Kidney (tissue), 14 donors: ENCODE data around the gene NDUFC1. TPM values are rescaled to one million over a fixed set of nuclear protein-coding genes. Genes with fewer than 3 reads are reported as not detected.
"Not testable (repeated sequence)": the region's sequence is repeated elsewhere in the genome, so short reads cannot be mapped to it uniquely, and the experiment has no call there.

ENCODE experiments used
- DNase-seq, 5 donors: peaks; one replicate each; pipeline ENCODE4 v3.0.0-alpha.2; 2013 to 2020
- FAIRE-seq: peaks from 2 replicates; lab custom pipeline; 2012; peaks lifted over from hg19 to GRCh38; lab: Jason Lieb, UNC
- H3K27ac ChIP-seq, 2 donors: one replicate each; pipeline ENCODE4 v1.7.0; 2013; ENCODE audit warnings: low read depth in 2 of 2, low read length in 2 of 2, inconsistent platforms in 1 of 2
- H3K27me3 ChIP-seq: one replicate; pipeline ENCODE4 v1.7.1; 2013; ENCODE audit warnings: low read length, inconsistent platforms; ENCODE audit not compliant: control insufficient read depth, insufficient read depth
- H3K36me3 ChIP-seq, 3 donors: one replicate each; pipeline versions ENCODE4 v1.7.0 to v1.7.1; 2013; ENCODE audit warnings: low read length in 3 of 3, control low read depth in 1 of 3, inconsistent platforms in 1 of 3; ENCODE audit not compliant: insufficient read depth in 3 of 3, control insufficient read depth in 2 of 3
- H3K4me1 ChIP-seq, 3 donors: one replicate each; pipeline versions ENCODE4 v1.7.0 to v1.7.1; 2013; ENCODE audit warnings: low read length in 3 of 3, inconsistent platforms in 1 of 3, low read depth in 1 of 3; ENCODE audit not compliant: control insufficient read depth in 2 of 3, insufficient read depth in 2 of 3
- H3K4me3 ChIP-seq, 3 donors: one replicate each; pipeline versions ENCODE4 v1.7.0 to v1.8.1; 2013; ENCODE audit warnings: low read length in 3 of 3, control low read depth in 1 of 3, inconsistent platforms in 1 of 3
- H3K9ac ChIP-seq, 3 donors: one replicate each; pipeline versions ENCODE4 v1.7.0 to v1.7.1; 2013; ENCODE audit warnings: low read length in 3 of 3, control low read depth in 1 of 3, inconsistent platforms in 1 of 3
- H3K9me3 ChIP-seq, 3 donors: one replicate each; pipeline versions ENCODE4 v1.7.0 to v1.7.1; 2013; ENCODE audit warnings: low read length in 3 of 3, control low read depth in 1 of 3, inconsistent platforms in 1 of 3; ENCODE audit not compliant: control insufficient read depth in 2 of 3, insufficient read depth in 1 of 3
- intact Hi-C: fragments of 100-400 bp; cut with DNase I; formaldehyde crosslinking; loops from one replicate; pipeline ENCODE4 v1.11.1; 2022
- polyA plus RNA-seq: library from polyadenylated mRNA; stranded (reverse); fragments of 350-450 nt; fragmentation: Illumina TruSeq; extraction: RNeasy Lipid Tissue Mini Kit (QIAGEN cat#74804); gene quantifications from one replicate; pipeline ENCODE4 v1.2.3, GENCODE V29; 2014; ENCODE audit warnings: low read depth, low replicate concordance; ENCODE audit not compliant: insufficient read depth
- total RNA-seq: library from RNA; stranded (reverse); fragmentation: NEBNext Ultra II Directional; extraction: Animal tissue kit (Norgen Biotek cat#: 25700); gene quantifications from one replicate; pipeline ENCODE4 v1.2.1, GENCODE V29; 2021
- TF ChIP-seq, protein P1 (sequence below): IDR thresholded peaks from 3 replicates; pipeline ENCODE4 v1.5.1; 2012; ENCODE audit warnings: mild to moderate bottlenecking, moderate library complexity, borderline replicate concordance; ENCODE audit not compliant: insufficient read depth; ENCODE audit errors: extremely low read depth
- donor health status: control.
- donor health status: control.
- donor health status: control.
- donor health status: control.
- donor health status: control.
- donor health status: DM: yes; HTN: yes; CAD: no.
- donor health status: Normal renal cell carcinoma (clear cell type).

The NDUFC1 gene
- total and polyA plus RNA-seq, 2 donors from 2014 or later: 75.9 to 378 TPM

DNA sequence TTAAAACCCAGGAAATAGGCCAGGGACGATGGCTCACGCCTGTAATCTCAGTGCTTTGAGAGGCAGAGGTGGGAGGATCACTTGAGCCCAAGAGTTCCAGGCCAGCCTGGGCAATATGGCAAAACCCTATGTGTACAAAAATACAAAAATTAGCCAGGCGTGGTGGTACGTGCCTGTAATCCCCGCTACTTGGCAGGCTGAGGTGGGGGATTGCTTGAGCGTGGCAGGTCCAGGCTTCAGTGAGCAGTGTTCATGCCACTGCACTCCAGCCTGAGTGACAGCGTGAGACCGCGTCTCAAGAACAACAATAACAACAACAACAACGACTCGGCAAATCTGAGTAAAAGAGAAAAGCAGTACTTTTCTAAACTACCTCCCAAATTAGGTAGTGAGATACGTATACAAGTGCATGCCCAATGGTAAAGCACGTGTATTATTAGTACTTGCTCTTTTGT, 13.0 kb upstream of the NDUFC1 start:
- Histone ChIP-seq H3K36me3 (no peaks in the 10 kb centered on the region), H3K4me1 (peaks cover 0 to 5% (median 0%) of the 10 kb centered on the region in 3 donors), H3K9ac (no peak overlapping the region), H3K4me3 (no peak overlapping the region), H3K27ac (no peak overlapping the region), H3K9me3 (no peaks in the 10 kb centered on the region), H3K27me3 (no peaks in the 10 kb centered on the region)
- no peak for FAIRE-seq
- TF ChIP-seq, protein P1, sequence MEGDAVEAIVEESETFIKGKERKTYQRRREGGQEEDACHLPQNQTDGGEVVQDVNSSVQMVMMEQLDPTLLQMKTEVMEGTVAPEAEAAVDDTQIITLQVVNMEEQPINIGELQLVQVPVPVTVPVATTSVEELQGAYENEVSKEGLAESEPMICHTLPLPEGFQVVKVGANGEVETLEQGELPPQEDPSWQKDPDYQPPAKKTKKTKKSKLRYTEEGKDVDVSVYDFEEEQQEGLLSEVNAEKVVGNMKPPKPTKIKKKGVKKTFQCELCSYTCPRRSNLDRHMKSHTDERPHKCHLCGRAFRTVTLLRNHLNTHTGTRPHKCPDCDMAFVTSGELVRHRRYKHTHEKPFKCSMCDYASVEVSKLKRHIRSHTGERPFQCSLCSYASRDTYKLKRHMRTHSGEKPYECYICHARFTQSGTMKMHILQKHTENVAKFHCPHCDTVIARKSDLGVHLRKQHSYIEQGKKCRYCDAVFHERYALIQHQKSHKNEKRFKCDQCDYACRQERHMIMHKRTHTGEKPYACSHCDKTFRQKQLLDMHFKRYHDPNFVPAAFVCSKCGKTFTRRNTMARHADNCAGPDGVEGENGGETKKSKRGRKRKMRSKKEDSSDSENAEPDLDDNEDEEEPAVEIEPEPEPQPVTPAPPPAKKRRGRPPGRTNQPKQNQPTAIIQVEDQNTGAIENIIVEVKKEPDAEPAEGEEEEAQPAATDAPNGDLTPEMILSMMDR: no peak
- intact Hi-C loops: no loop called here
- no peak for DNase-seq

DNA sequence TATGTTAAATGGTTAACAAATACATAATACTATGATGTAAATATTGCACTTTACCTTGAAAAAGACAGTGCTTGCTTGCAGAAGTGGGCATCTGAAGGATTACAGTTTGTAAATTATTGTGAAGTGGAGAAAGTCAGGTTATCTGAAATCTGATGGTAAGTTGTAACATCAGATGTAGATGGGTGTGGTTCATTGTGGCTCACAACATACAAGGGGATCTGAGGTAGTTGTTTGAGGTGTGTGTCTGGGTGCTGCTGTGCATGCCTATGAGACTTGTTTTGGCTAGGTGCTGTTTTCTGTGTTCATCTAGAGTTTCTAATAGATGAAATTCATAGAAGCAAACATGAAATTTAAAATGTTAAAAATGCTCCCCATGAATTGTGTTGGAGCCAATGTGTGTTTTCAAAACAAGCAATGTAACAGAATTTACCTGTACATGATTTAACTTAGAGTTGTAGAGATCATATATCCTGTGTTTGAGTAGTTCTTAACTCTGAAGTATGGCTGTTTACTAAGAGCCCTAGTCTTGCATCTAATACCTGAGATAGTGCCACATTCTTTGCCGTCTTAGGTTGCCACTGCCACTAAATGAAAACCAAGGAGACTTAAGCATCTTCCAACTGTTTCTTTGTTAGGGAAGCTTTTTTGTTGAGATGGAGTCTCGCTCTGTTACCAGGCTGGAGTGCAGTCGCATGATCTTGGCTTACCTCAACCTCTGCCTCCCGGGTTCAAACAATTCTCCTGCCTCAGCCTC, 11.9 kb upstream of the NDUFC1 start:
- TF ChIP-seq, protein P1: no peak
- H3K9ac ChIP-seq: no peak overlapping the region
- H3K4me3 ChIP-seq: no peak overlapping the region
- no peak for FAIRE-seq
- H3K27ac ChIP-seq: no peak overlapping the region
- no peaks in the 10 kb centered on the region for H3K36me3 ChIP-seq
- no peak for DNase-seq
- H3K4me1 ChIP-seq: peaks cover 0 to 5% (median 0%) of the 10 kb centered on the region in 3 donors
- H3K27me3 ChIP-seq: no peaks in the 10 kb centered on the region
- intact Hi-C loops: no loop called here
- H3K9me3 ChIP-seq: no peaks in the 10 kb centered on the region

DNA sequence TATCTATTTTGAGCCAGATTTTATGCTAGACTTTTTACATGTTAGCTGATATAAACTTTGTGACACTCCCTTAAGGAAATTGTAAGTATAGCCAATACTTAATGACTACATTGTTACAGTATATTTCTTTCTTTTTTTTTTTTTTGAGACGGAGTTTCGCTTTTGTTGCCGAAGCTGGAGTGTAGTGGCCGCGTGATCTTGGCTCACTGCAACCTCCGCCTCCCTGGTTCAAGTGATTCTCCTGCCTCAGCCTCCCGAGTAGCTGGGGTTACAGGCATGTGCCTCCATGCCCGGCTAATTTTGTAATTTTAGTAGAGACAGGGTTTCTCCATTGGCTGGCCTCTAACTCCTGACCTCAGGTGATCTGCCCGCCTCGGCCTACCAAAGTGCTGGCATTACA, 11.1 kb upstream of the NDUFC1 start:
- H3K4me3 ChIP-seq, FAIRE-seq, DNase-seq, H3K9ac ChIP-seq, H3K27ac ChIP-seq, intact Hi-C loops, H3K9me3 ChIP-seq, H3K27me3 ChIP-seq, H3K4me1 ChIP-seq, H3K36me3 ChIP-seq: not testable (repeated sequence)

DNA sequence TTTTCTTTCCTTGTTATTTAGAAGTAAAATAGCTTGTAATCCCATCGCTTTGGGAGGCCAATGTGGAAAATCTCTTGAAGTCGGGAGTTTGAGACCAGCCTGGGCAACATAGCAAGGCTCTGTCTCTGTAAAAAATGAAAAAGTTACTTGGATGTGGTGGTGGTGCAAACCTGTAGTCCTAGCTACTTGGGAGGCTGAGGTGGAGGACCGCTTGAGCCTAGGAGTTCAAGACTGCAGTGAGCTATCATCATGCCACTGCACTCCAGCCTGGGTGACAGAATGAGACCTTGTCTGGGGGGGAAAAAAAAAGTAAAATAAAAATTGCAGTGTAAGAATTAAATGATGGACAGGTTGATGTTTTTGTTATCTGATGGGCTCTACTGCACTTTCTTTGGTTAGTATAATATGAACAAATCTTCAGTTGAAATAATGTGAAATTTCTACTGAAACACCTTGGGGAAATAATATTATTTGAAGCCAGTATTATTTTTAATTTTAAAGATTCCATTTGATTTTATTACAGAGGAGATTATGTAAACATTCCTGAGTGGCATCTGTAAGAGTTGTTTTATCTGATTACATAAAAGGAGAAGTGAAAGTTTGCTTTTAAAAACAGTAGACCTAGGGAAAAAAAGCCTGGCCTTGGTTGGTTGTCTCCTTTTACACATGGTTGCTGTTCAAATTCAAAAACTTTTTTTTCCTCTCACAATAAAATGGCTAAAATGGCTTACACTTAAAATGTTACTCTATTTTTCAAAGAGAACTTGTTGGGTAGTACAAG, 10.5 kb upstream of the NDUFC1 start:
- FAIRE-seq (peak; percentile 82), DNase-seq (no peak)
- Histone ChIP-seq H3K36me3 (no peaks in the 10 kb centered on the region), H3K4me1 (peaks cover 0 to 5% (median 0%) of the 10 kb centered on the region in 3 donors), H3K4me3 (no peak overlapping the region), H3K27ac (no peak overlapping the region), H3K9ac (no peak overlapping the region), H3K9me3 (no peaks in the 10 kb centered on the region), H3K27me3 (no peaks in the 10 kb centered on the region)
- TF ChIP-seq, protein P1: no peak
- intact Hi-C loops: no loop called here
